Activated naive CD8-positive, alpha-beta T cell treated with anti-CD3 and anti-CD28 coated beads for 36 hours (primary cell): Measurements from ENCODE around the gene ACOT8. TPM values are rescaled to one million over a fixed set of nuclear protein-coding genes. Genes with fewer than 3 reads are reported as not detected.
"Not testable (repeated sequence)": the region's sequence is repeated elsewhere in the genome, so short reads cannot be mapped to it uniquely, and the experiment has no call there.

Experiments
- DNase-seq: peaks from one replicate; pipeline ENCODE4 v3.0.0; 2021
- H3K27ac Mint-ChIP-seq: one replicate; pipeline ENCODE4 v1.8.0; 2022; ENCODE audit warnings: mild to moderate bottlenecking, moderate library complexity, mixed read lengths
- H3K27me3 Mint-ChIP-seq: one replicate; pipeline ENCODE4 v1.8.0; 2022; ENCODE audit warnings: mild to moderate bottlenecking, mixed read lengths
- H3K36me3 Mint-ChIP-seq: one replicate; pipeline ENCODE4 v1.8.0; 2021; ENCODE audit warnings: mild to moderate bottlenecking, mixed read lengths
- H3K4me1 Mint-ChIP-seq: one replicate; pipeline ENCODE4 v1.8.0; 2021; ENCODE audit warnings: mixed read lengths
- H3K4me3 Mint-ChIP-seq: one replicate; pipeline ENCODE4 v1.8.0; 2022; ENCODE audit warnings: mild to moderate bottlenecking, moderate library complexity, mixed read lengths
- H3K9me3 Mint-ChIP-seq: one replicate; pipeline ENCODE4 v1.8.0; 2022; ENCODE audit warnings: mixed read lengths
- total RNA-seq, 2 experiments: library from RNA; stranded (reverse); gene quantifications; one replicate each; pipeline ENCODE4 v1.2.3, GENCODE V29; 2021

ACOT8 gene
- total RNA-seq, 2 experiments from 2014 or later, result 18.6 to 19.3 TPM

DNA sequence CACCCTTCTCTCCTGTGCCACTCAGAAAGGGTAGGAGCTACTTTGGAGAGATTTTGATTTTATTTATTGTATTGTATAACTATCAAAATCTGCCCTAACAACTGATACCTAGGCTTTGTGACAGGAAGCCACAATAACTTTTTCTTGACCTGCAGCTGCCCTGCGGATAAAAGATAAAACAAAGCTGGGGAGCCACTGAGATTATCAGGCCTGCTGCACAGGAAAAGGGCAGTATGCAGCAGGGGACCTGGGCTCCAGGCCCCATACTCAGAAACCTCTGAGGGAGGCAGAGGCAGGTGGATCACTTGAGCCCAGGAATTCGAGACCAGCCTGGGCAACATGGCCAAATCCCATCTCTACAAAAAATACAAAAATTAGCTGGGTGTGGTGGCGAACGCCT is 24.6 kb downstream of the ACOT8 start:
- Mint-ChIP-seq H3K27me3 (peaks cover 3% of the 10 kb centered on the region), H3K9me3 (no peaks in the 10 kb centered on the region), H3K27ac (no peak overlapping the region), H3K4me3 (peak overlapping the region; percentile 75), H3K36me3 (no peaks in the 10 kb centered on the region), H3K4me1 (peaks cover 8% of the 10 kb centered on the region)
- no peak for DNase-seq

- H3K9me3 Mint-ChIP-seq, H3K4me1 Mint-ChIP-seq, H3K27ac Mint-ChIP-seq, H3K4me3 Mint-ChIP-seq, H3K27me3 Mint-ChIP-seq, H3K36me3 Mint-ChIP-seq, DNase-seq: not testable (repeated sequence)
Observed at GRCh38 chr20:45829673-45830106, 27.5 kb downstream of the ACOT8 start.

DNA sequence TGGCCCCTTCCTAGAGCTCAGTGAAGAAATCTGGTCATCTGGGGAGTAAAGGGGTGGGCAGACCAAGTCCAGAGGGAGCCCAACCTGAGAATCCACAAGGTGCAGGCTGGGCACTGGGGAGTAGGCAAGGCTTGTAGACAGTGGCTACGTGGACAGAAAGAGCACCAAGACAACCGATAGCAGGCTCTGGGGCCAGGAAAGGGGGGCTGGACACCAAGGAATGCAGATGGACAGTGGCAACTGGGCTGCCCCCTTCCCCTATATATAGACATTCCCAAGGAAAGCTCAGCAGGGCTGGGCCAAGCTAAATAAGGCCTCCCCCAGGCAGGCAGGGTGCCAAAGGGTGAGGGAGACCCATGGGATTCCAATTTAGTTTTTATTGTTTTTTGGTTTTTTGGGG is 28.6 kb downstream of the ACOT8 start:
- peaks cover 16% of the 10 kb centered on the region for H3K27me3 Mint-ChIP-seq
- H3K9me3 Mint-ChIP-seq, result no peaks in the 10 kb centered on the region
- H3K4me1 Mint-ChIP-seq, result peaks cover 13% of the 10 kb centered on the region
- H3K4me3 Mint-ChIP-seq, result no peak overlapping the region
- no peak for DNase-seq
- H3K36me3 Mint-ChIP-seq, result no peaks in the 10 kb centered on the region
- H3K27ac Mint-ChIP-seq, result no peak overlapping the region

- H3K4me3 Mint-ChIP-seq, result no peak overlapping the region
- DNase-seq, result no peak
- no peaks in the 10 kb centered on the region for H3K36me3 Mint-ChIP-seq
- no peaks in the 10 kb centered on the region for H3K9me3 Mint-ChIP-seq
- no peak overlapping the region for H3K27ac Mint-ChIP-seq
- H3K27me3 Mint-ChIP-seq, result peaks cover 25% of the 10 kb centered on the region
- H3K4me1 Mint-ChIP-seq, result peaks cover 9% of the 10 kb centered on the region
Observed at GRCh38 chr20:45827712-45828111, 29.5 kb downstream of the ACOT8 start.

- no peak within 1 kb of the TSS for H3K4me3 Mint-ChIP-seq
- peaks cover 31% of the 10 kb centered on the region for H3K27me3 Mint-ChIP-seq
- DNase-seq, result no peak
- H3K9me3 Mint-ChIP-seq, result no peaks in the 10 kb centered on the region
- no peaks in the 10 kb centered on the region for H3K36me3 Mint-ChIP-seq
- no peak within 1 kb of the TSS for H3K27ac Mint-ChIP-seq
- H3K4me1 Mint-ChIP-seq, result peaks cover 12% of the 10 kb centered on the region
Observed at GRCh38 chr20:45827030-45827652, 30.1 kb downstream of the ACOT8 start, which contains the start of gene TNNC2. Gene TNNC2, minus strand, starts transcription at chr20:45827312. Its CDS starts 64 bp downstream, at chr20:45827248.

GRCh38 chr20:45826381-45827019 is 30.7 kb downstream of the ACOT8 start:
- no peak overlapping the region for H3K4me3 Mint-ChIP-seq
- peaks cover 34% of the 10 kb centered on the region for H3K27me3 Mint-ChIP-seq
- H3K9me3 Mint-ChIP-seq, result no peaks in the 10 kb centered on the region
- H3K4me1 Mint-ChIP-seq, result peaks cover 12% of the 10 kb centered on the region
- H3K36me3 Mint-ChIP-seq, result no peaks in the 10 kb centered on the region
- H3K27ac Mint-ChIP-seq, result no peak overlapping the region
- DNase-seq, result no peak

- peak overlapping the region; percentile 41 for H3K27ac Mint-ChIP-seq
- H3K36me3 Mint-ChIP-seq, result no peaks in the 10 kb centered on the region
Observed at GRCh38 chr20:45823949-45824835, 33.0 kb downstream of the ACOT8 start.

DNA sequence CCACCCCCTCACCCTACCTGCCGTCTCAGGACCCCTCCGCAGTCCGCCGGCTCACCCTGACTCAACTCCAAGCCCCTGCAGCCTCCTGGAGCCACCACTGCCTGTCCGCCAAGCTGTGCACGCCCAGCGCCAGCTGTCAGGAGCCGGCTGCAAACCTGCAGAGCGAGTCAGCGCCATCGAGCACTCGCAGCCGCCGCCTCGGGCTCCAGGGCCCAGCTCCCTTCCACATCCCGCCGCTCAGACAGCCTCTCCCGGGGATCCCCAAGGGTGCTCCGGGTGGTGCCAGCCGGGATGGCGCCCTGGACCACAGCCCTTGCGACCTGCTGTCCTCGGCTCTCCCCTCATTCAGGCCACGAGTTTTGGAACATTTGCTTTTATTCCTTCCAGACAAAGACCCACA is 34.3 kb downstream of the ACOT8 start:
- Mint-ChIP-seq H3K27ac (no peak overlapping the region), H3K36me3 (no peaks in the 10 kb centered on the region), H3K27me3 (peaks cover 36% of the 10 kb centered on the region), H3K4me1 (peaks cover 12% of the 10 kb centered on the region), H3K4me3 (no peak overlapping the region), H3K9me3 (no peaks in the 10 kb centered on the region)
- peak; percentile 15 for DNase-seq

More at GRCh38 chr20:45823949-45824835, 33.0 kb downstream of the ACOT8 start:
- peak overlapping the region; percentile 49 for H3K4me3 Mint-ChIP-seq
- H3K9me3 Mint-ChIP-seq, result no peaks in the 10 kb centered on the region
- peak; percentile 62 for DNase-seq
- H3K27me3 Mint-ChIP-seq, result peaks cover 36% of the 10 kb centered on the region
- peaks cover 12% of the 10 kb centered on the region for H3K4me1 Mint-ChIP-seq

- Mint-ChIP-seq H3K27ac (no peak overlapping the region), H3K27me3 (peaks cover 36% of the 10 kb centered on the region), H3K4me1 (peaks cover 12% of the 10 kb centered on the region), H3K36me3 (peaks cover 1% of the 10 kb centered on the region), H3K9me3 (no peaks in the 10 kb centered on the region), H3K4me3 (no peak overlapping the region)
- DNase-seq, result no peak
Observed at GRCh38 chr20:45821947-45822346, 35.2 kb downstream of the ACOT8 start.

GRCh38 chr20:45819466-45819865 is 37.7 kb downstream of the ACOT8 start:
- Mint-ChIP-seq H3K9me3 (no peaks in the 10 kb centered on the region), H3K27ac (no peak overlapping the region), H3K4me3 (no peak overlapping the region), H3K27me3 (peaks cover 31% of the 10 kb centered on the region), H3K36me3 (peaks cover 14% of the 10 kb centered on the region), H3K4me1 (peaks cover 16% of the 10 kb centered on the region)
- DNase-seq, result no peak

- peaks cover 24% of the 10 kb centered on the region for H3K36me3 Mint-ChIP-seq
- DNase-seq, result no peak
- no peaks in the 10 kb centered on the region for H3K9me3 Mint-ChIP-seq
- H3K4me1 Mint-ChIP-seq, result peaks cover 15% of the 10 kb centered on the region
- peaks cover 19% of the 10 kb centered on the region for H3K27me3 Mint-ChIP-seq
- no peak overlapping the region for H3K27ac Mint-ChIP-seq
- no peak overlapping the region for H3K4me3 Mint-ChIP-seq
Observed at GRCh38 chr20:45818239-45818638, 39.0 kb downstream of the ACOT8 start.

DNA sequence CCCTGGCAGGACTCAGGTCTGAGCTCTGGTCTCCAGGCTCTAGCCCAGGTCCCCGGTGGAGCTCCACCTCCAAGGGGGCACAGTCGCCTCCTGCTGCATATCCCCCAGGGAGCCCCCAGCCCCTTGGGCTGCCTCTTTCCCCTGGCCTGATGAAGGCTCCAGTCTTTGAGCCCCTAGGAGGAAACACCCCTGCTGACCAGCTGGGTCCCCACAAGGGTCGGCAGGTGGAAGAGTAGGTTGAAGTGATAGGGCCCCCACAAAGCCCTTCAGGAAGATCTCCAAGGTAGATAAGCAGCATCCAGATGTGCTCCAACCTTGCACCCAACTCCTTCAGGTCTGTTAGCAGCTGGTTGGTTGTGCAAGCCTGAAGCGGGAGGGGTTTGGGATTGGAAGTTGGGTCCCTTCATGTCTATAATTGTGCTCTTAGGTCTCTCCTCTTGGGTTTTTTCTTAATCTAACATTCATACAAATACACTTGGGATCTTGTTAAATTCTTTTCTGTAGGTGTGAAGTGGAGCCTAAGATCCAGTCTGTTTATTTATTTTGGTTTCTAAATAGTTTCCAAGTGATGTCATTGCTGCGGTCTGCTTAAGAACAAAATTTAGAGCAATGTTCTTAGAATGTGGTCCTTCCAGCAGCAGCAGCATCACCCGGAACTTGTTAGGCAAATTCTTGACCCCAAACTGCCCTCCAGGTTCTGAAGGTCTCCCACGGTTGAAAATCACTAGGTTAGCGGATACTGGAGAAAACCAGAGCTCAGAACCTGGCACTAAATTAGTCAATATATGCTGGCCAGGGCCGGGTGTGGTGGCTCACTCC is 39.6 kb downstream of the ACOT8 start:
- Mint-ChIP-seq H3K27me3 (peaks cover 12% of the 10 kb centered on the region), H3K4me3 (no peak overlapping the region), H3K36me3 (peaks cover 30% of the 10 kb centered on the region), H3K27ac (no peak overlapping the region), H3K9me3 (no peaks in the 10 kb centered on the region), H3K4me1 (peaks cover 11% of the 10 kb centered on the region)
- DNase-seq, result no peak

GRCh38 chr20:45816951-45817350 is 40.2 kb downstream of the ACOT8 start:
- peaks cover 10% of the 10 kb centered on the region for H3K4me1 Mint-ChIP-seq
- DNase-seq, result no peak
- H3K27ac Mint-ChIP-seq, result no peak overlapping the region
- H3K36me3 Mint-ChIP-seq, result peaks cover 35% of the 10 kb centered on the region
- H3K9me3 Mint-ChIP-seq, result no peaks in the 10 kb centered on the region
- peaks cover 6% of the 10 kb centered on the region for H3K27me3 Mint-ChIP-seq
- H3K4me3 Mint-ChIP-seq, result no peak overlapping the region

DNA sequence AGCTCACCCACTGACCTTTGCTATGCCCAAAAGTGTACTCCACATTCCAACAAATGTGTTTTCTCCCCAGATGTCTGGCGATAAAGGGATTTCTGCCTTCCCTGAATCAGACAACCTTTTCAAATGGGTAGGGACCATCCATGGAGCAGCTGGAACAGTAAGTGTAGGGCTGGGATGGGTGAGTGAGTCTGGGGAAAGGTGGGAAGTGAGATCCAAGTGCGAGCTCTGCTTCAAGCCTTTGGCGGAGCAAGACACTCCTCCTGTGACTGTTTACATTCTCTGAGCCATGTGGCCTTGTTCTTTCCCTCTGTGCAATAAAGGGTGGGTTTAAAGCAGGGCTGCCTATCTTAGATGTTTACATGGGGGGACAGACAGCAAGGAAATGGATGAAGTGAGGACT is 42.9 kb downstream of the ACOT8 start:
- no peak for DNase-seq
- no peak overlapping the region for H3K4me3 Mint-ChIP-seq
- no peaks in the 10 kb centered on the region for H3K9me3 Mint-ChIP-seq
- peaks cover 46% of the 10 kb centered on the region for H3K36me3 Mint-ChIP-seq
- no peak overlapping the region for H3K27ac Mint-ChIP-seq
- H3K4me1 Mint-ChIP-seq, result peaks cover 13% of the 10 kb centered on the region
- no peaks in the 10 kb centered on the region for H3K27me3 Mint-ChIP-seq
